Measurements from ENCODE around the gene FUT8.

Gene FUT8

DNA sequence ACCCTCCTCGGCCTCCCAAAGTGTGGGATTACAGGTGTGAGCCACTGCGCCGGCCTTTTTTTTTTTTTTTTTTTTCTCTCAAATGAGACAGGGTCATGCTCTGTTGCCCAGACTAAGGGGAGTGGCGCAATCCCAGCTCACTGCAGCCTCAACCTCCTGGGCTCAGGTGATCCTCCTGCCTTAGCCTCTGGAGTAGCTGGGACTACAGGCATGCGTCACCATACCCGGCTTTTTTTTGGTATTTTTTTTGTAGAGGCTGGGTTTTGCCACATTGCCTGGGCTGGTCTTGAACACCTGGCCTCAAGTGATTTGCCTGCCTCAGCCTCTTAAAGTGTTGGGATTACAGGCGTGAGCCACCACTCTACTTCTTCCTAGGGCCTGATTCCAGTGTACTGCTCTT, 18.7 kb downstream of the FUT8 start:
- H3K27ac ChIP-seq, result no peak overlapping the region
- no peak for TF ChIP-seq CTCF (conservative IDR thresholded peaks at IDR 0.05; ENCODE audit: low read depth)
- POLR2A ChIA-PET (ENCODE audit: low non-redundant PET), result no interaction called here
- CTCF ChIA-PET, result no interaction called here
- DNase-seq (ENCODE audit: low spot score), result no peak

DNA sequence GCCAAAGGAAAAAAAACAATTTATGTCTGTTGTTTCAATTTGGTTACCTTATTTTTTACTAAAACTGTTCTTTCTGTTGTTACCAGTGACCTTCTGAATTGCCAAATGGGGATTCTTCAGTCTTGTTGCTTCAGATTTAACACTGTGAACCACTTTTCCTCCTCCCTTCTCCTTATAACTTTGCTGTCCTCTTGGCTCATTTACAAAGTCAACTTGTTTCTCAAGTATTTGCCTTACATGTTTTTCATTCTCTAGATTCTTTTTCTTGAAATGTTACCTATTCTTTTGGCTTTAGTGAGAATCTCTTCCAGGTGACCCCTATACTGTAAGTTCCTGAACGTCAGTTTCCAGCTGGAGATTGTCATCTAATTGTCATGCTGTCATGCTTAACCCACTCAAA, 19.4 kb downstream of the FUT8 start:
- DNase-seq (ENCODE audit: low spot score), result no peak
- POLR2A ChIA-PET (ENCODE audit: low non-redundant PET), result no interaction called here
- TF ChIP-seq CTCF (conservative IDR thresholded peaks at IDR 0.05; ENCODE audit: low read depth), result no peak
- H3K27ac ChIP-seq, result no peak overlapping the region
- CTCF ChIA-PET, result no interaction called here

DNA sequence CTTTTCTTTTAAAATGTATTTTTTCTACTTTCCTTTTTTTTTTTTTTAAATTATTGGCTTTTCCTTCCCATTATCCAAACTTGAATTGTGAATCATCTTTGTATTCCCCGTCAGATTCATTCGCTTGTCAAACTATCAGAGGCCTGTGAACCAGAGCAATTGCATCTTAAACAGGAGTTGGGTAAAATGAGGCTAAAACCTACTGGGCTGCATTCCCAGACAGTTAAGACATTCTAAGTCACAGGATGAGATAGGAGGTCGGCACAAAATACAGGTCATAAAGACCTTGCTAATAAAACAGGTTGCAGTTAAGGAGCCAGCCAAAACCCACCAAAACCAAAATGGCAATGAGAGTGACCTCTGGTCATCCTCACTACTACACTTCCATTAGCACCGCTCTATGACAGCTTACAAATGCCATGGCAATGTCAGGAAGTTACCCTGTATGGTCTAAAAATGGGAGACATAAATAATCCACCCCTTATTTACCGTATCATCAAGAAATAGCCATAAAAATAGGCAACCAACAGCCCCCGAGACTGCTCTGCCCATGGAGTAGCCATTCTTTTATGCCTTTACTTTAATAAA, 19.9 kb downstream of the FUT8 start:
- DNase-seq (ENCODE audit: low spot score), result no peak
- TF ChIP-seq CTCF (conservative IDR thresholded peaks at IDR 0.05; ENCODE audit: low read depth), result no peak

DNA sequence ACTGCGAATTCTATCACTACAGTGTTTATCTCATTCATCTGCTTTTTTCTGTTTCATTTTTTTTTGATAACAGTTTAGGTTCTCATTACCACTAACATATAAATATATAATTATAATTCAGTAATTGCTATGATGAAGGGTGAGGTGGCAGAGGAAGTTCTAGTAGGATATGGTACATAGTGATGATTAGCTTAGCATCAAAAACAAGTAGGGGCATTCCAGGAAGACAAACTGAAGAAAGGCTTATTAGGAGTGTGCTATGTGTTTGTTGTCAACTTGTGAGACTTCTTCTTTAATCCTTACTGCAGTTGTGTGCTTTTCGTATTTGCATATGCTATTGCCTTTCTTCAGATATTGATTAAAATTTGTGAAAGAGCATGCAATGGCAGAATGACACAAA, 20.6 kb downstream of the FUT8 start:
- CTCF ChIA-PET, result no interaction called here
- DNase-seq (ENCODE audit: low spot score), result no peak
- POLR2A ChIA-PET (ENCODE audit: low non-redundant PET), result no interaction called here
- no peak overlapping the region for H3K27ac ChIP-seq
- no peak for TF ChIP-seq CTCF (conservative IDR thresholded peaks at IDR 0.05; ENCODE audit: low read depth)

More for the DNA sequence above, 19.9 kb downstream of the FUT8 start:
- ChIA-PET POLR2A (ENCODE audit: low non-redundant PET) (no interaction called here), CTCF (no interaction called here)
- H3K27ac ChIP-seq, result no peak overlapping the region

- TF ChIP-seq CTCF (conservative IDR thresholded peaks at IDR 0.05; ENCODE audit: low read depth), result no peak
- CTCF ChIA-PET, result interaction anchor here (0.7 kb wide), 1 partner anchor 20 kb away, joined by 3 read pairs; no protein-coding TSS in a partner anchor
- no peak overlapping the region for H3K27ac ChIP-seq
- DNase-seq (ENCODE audit: low spot score), result no peak
- POLR2A ChIA-PET (ENCODE audit: low non-redundant PET), result no interaction called here
Measured at GRCh38 chr14:65433646-65434045, 21.1 kb downstream of the FUT8 start.

DNA sequence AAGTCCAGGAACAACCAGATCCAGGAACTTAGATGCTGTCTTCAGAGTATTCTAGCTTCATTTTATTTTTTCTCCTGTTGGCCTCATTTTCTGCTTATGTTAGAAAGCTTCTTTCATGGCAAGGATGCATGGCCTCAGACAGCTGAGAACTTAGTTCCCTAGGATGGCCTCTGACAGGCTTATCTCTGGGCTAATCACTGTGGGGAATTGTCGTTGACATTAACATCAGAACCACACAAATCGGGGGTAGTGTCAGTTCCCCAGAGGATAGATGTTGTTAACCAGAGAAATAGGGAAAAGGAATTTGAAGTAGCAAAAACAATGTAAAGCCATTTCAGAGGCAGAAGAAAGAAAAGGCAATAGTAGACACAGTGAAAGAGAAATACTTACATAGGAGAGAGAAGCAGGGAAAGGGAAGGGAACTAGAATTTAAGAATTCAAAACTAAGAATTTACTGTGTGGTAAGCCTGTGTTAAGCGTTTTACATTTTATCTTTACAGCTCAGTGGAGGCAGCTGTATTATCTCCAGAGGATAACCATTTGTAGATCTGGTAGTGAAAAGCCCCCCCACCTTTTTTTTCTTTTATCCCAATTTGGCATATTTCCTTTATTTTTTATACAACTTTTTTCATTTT, 21.8 kb downstream of the FUT8 start:
- ChIA-PET POLR2A (ENCODE audit: low non-redundant PET) (no interaction called here), CTCF (interaction anchor here (0.7 kb wide), 1 partner anchor 21 kb away, joined by 3 read pairs; no protein-coding TSS in a partner anchor)
- no peak for DNase-seq (ENCODE audit: low spot score)
- TF ChIP-seq CTCF (conservative IDR thresholded peaks at IDR 0.05; ENCODE audit: low read depth), result no peak
- H3K27ac ChIP-seq, result no peak overlapping the region

All from RWPE1 (cell line).